Measurements from ENCODE around the gene MDGA2. TPM values are rescaled to one million over a fixed set of nuclear protein-coding genes. Genes with fewer than 3 reads are reported as not detected.

Gene MDGA2
- total RNA-seq, 2 experiments from 2014 or later: not detected

- no peak for DNase-seq
- H3K4me3 Mint-ChIP-seq: no peak overlapping the region
- H3K27ac Mint-ChIP-seq: no peak overlapping the region
- POLR2A ChIA-PET: no interaction called here
- no peaks in the 10 kb centered on the region for H3K36me3 Mint-ChIP-seq (ENCODE audit: low read depth)
- peaks cover 2% of the 10 kb centered on the region for H3K9me3 Mint-ChIP-seq
- H3K4me1 Mint-ChIP-seq: no peaks in the 10 kb centered on the region
- no peaks in the 10 kb centered on the region for H3K27me3 Mint-ChIP-seq
- CTCF ChIA-PET: no interaction called here
These were observed 90.0 kb downstream of the MDGA2 start for GRCh38 chr14:47585447-47585846.

- ChIA-PET POLR2A (no interaction called here), CTCF (no interaction called here)
- no peak for DNase-seq
- Mint-ChIP-seq H3K36me3 (ENCODE audit: low read depth) (no peaks in the 10 kb centered on the region), H3K4me1 (no peaks in the 10 kb centered on the region), H3K27me3 (no peaks in the 10 kb centered on the region), H3K9me3 (peaks cover 22% of the 10 kb centered on the region), H3K27ac (no peak overlapping the region), H3K4me3 (no peak overlapping the region)
These were observed 108.1 kb downstream of the MDGA2 start for GRCh38 chr14:47567273-47567672.

- no peaks in the 10 kb centered on the region for H3K4me1 Mint-ChIP-seq
- no peak overlapping the region for H3K27ac Mint-ChIP-seq
- POLR2A ChIA-PET: no interaction called here
- H3K9me3 Mint-ChIP-seq: peaks cover 11% of the 10 kb centered on the region
- CTCF ChIA-PET: no interaction called here
- H3K27me3 Mint-ChIP-seq: no peaks in the 10 kb centered on the region
- H3K4me3 Mint-ChIP-seq: no peak overlapping the region
- DNase-seq: no peak
- no peaks in the 10 kb centered on the region for H3K36me3 Mint-ChIP-seq (ENCODE audit: low read depth)
These were observed 117.5 kb downstream of the MDGA2 start for GRCh38 chr14:47557894-47558293.

- CTCF ChIA-PET: no interaction called here
These were observed 120.1 kb downstream of the MDGA2 start for GRCh38 chr14:47555333-47555732.

DNA sequence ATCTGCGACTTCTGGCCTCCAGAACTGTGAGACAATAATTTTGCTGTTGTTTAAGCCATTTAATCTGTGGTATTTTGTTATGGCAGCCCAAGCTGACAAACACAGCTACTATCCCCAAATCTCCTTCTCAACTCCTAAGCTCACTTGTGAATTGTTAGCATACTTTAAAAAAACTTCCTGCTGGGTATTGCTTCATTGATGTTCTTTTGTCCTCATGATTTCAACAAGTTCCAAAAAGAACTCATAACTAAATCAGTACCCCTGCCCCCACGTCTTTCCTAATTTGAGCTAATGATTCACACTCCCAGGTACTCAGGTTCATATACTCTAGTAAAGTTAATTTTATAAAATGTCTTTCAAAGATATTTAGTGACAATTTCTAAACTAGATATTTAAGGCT is 125.5 kb downstream of the MDGA2 start:
- Mint-ChIP-seq H3K4me3 (no peak overlapping the region), H3K9me3 (no peaks in the 10 kb centered on the region), H3K27me3 (no peaks in the 10 kb centered on the region), H3K36me3 (ENCODE audit: low read depth) (no peaks in the 10 kb centered on the region), H3K4me1 (no peaks in the 10 kb centered on the region), H3K27ac (no peak overlapping the region)
- no peak for DNase-seq
- ChIA-PET POLR2A (no interaction called here), CTCF (no interaction called here)

More at GRCh38 chr14:47555333-47555732, 120.1 kb downstream of the MDGA2 start:
- Mint-ChIP-seq H3K4me3 (no peak overlapping the region), H3K9me3 (peaks cover 4% of the 10 kb centered on the region), H3K36me3 (ENCODE audit: low read depth) (no peaks in the 10 kb centered on the region), H3K27ac (no peak overlapping the region), H3K4me1 (no peaks in the 10 kb centered on the region), H3K27me3 (no peaks in the 10 kb centered on the region)
- POLR2A ChIA-PET: no interaction called here
- DNase-seq: no peak

- Mint-ChIP-seq H3K27ac (no peak overlapping the region), H3K9me3 (no peaks in the 10 kb centered on the region), H3K36me3 (ENCODE audit: low read depth) (no peaks in the 10 kb centered on the region), H3K4me1 (no peaks in the 10 kb centered on the region), H3K4me3 (no peak overlapping the region), H3K27me3 (no peaks in the 10 kb centered on the region)
- ChIA-PET CTCF (no interaction called here), POLR2A (no interaction called here)
- DNase-seq: no peak
These were observed 131.9 kb downstream of the MDGA2 start for GRCh38 chr14:47543459-47543858.

GRCh38 chr14:47541662-47542061 is 133.7 kb downstream of the MDGA2 start:
- Mint-ChIP-seq H3K4me3 (no peak overlapping the region), H3K36me3 (ENCODE audit: low read depth) (no peaks in the 10 kb centered on the region), H3K27me3 (no peaks in the 10 kb centered on the region), H3K4me1 (no peaks in the 10 kb centered on the region), H3K27ac (no peak overlapping the region), H3K9me3 (no peaks in the 10 kb centered on the region)
- ChIA-PET POLR2A (no interaction called here), CTCF (no interaction called here)
- DNase-seq: no peak

DNA sequence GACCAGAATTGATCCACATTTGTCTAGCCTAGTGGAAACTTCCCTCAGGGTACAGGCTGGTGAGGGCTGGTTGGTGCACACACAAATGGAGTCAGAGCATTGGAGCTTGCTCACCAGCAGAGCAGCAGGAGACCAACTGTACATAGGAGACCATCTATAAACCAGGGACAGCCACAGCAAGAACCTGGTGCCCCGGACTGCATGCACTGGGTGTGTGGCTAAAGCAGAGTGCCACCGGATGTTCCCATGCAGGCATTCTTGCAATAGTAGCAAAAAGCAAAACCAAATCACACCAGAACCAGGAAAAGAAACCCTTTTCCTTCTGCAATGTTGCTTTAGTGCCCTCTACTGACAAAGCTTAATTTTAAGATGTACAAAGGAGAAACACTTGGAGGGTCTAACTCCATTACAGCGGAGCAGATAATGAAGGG is 136.4 kb downstream of the MDGA2 start:
- POLR2A ChIA-PET: no interaction called here
- Mint-ChIP-seq H3K9me3 (no peaks in the 10 kb centered on the region), H3K4me3 (no peak overlapping the region), H3K36me3 (ENCODE audit: low read depth) (no peaks in the 10 kb centered on the region), H3K4me1 (no peaks in the 10 kb centered on the region), H3K27ac (no peak overlapping the region), H3K27me3 (no peaks in the 10 kb centered on the region)
- DNase-seq: no peak
- CTCF ChIA-PET: no interaction called here

GRCh38 chr14:47536341-47536740 is 139.1 kb downstream of the MDGA2 start:
- no peak for DNase-seq
- Mint-ChIP-seq H3K4me3 (no peak overlapping the region), H3K9me3 (no peaks in the 10 kb centered on the region), H3K27me3 (no peaks in the 10 kb centered on the region), H3K4me1 (no peaks in the 10 kb centered on the region), H3K27ac (no peak overlapping the region), H3K36me3 (ENCODE audit: low read depth) (no peaks in the 10 kb centered on the region)
- POLR2A ChIA-PET: no interaction called here
- CTCF ChIA-PET: no interaction called here

DNA sequence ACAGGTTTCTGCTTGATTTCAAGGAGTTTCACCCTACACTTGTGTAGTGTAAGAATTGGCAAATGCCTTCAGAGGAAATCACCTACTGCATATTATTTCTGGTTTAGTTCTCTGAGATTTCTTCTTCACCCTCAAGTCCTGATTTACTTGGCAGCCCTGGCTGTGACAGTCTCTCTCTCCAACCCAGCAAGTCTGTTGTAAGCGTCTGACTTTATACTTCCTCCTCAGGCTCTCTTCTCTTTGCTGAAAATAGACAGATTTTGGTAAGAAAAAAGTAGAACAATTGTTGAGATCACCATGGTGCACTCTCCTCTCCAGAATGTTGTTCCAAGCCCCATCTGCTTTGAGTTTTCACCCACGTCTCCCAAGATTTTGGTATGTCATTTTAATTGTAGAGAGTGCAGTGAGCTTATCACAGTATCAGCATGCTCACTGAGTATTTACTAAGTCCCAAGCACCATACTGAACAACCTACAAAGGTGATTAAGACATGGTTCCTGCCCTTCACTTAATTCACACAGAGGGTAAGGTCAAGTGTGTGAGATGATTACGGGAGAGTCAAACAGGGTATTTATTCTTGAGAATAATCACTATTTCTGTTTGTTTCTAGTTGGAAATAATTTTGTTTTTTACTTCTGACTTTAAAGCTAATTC is 148.7 kb downstream of the MDGA2 start:
- Mint-ChIP-seq H3K4me3 (no peak overlapping the region), H3K9me3 (peaks cover 6% of the 10 kb centered on the region), H3K27me3 (no peaks in the 10 kb centered on the region), H3K27ac (no peak overlapping the region), H3K4me1 (no peaks in the 10 kb centered on the region), H3K36me3 (ENCODE audit: low read depth) (no peaks in the 10 kb centered on the region)
- no peak for DNase-seq
- ChIA-PET POLR2A (no interaction called here), CTCF (no interaction called here)

DNA sequence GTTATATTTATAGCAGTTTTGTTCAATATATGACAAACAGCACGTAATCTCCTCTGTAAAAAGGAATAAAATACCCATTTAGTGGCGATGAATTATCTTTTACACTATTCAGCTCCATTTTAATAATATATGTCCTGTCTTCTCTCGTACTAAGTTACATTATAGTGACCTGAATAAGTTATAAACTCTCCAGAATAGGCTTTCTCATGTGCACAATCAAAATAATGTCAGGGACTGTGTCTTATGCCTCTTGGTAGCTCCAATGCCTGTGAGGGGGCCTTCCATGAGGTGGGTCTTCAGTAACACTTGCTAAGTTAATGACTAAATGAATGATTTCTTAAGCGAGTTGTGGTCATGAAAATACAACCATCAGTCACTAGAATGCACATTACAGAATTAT is 150.9 kb downstream of the MDGA2 start:
- CTCF ChIA-PET: no interaction called here
- Mint-ChIP-seq H3K4me1 (no peaks in the 10 kb centered on the region), H3K9me3 (peaks cover 6% of the 10 kb centered on the region), H3K36me3 (ENCODE audit: low read depth) (no peaks in the 10 kb centered on the region), H3K27ac (no peak overlapping the region), H3K4me3 (no peak overlapping the region), H3K27me3 (no peaks in the 10 kb centered on the region)
- POLR2A ChIA-PET: no interaction called here
- no peak for DNase-seq

GRCh38 chr14:47520382-47520781 is 155.0 kb downstream of the MDGA2 start:
- ChIA-PET CTCF (no interaction called here), POLR2A (no interaction called here)

GRCh38 chr14:47511829-47512228 is 163.6 kb downstream of the MDGA2 start:
- POLR2A ChIA-PET: no interaction called here
- CTCF ChIA-PET: no interaction called here
- no peak overlapping the region for H3K4me3 Mint-ChIP-seq
- H3K9me3 Mint-ChIP-seq: peaks cover 9% of the 10 kb centered on the region
- H3K27ac Mint-ChIP-seq: no peak overlapping the region
- no peaks in the 10 kb centered on the region for H3K36me3 Mint-ChIP-seq (ENCODE audit: low read depth)
- no peak for DNase-seq
- H3K27me3 Mint-ChIP-seq: no peaks in the 10 kb centered on the region
- H3K4me1 Mint-ChIP-seq: no peaks in the 10 kb centered on the region

More at GRCh38 chr14:47520382-47520781, 155.0 kb downstream of the MDGA2 start:
- no peak for DNase-seq
- Mint-ChIP-seq H3K36me3 (ENCODE audit: low read depth) (no peaks in the 10 kb centered on the region), H3K27ac (no peak overlapping the region), H3K27me3 (no peaks in the 10 kb centered on the region), H3K4me1 (no peaks in the 10 kb centered on the region), H3K4me3 (no peak overlapping the region), H3K9me3 (peaks cover 3% of the 10 kb centered on the region)

GRCh38 chr14:47509957-47510356 is 165.4 kb downstream of the MDGA2 start:
- Mint-ChIP-seq H3K4me1 (no peaks in the 10 kb centered on the region), H3K27me3 (no peaks in the 10 kb centered on the region), H3K4me3 (no peak overlapping the region), H3K27ac (no peak overlapping the region), H3K36me3 (ENCODE audit: low read depth) (no peaks in the 10 kb centered on the region), H3K9me3 (peaks cover 14% of the 10 kb centered on the region)
- no peak for DNase-seq
- POLR2A ChIA-PET: no interaction called here
- CTCF ChIA-PET: no interaction called here

GRCh38 chr14:47507861-47508260 is 167.5 kb downstream of the MDGA2 start:
- ChIA-PET CTCF (no interaction called here), POLR2A (no interaction called here)
- Mint-ChIP-seq H3K9me3 (peaks cover 16% of the 10 kb centered on the region), H3K27ac (no peak overlapping the region), H3K4me3 (no peak overlapping the region), H3K27me3 (no peaks in the 10 kb centered on the region), H3K4me1 (no peaks in the 10 kb centered on the region), H3K36me3 (ENCODE audit: low read depth) (no peaks in the 10 kb centered on the region)
- DNase-seq: no peak
